Parathyroid adenoma (tissue), 2 donors: Measurements from ENCODE around the gene ZSWIM6.

Experiments used
- H2AFZ ChIP-seq: fragments of 300-600 bp; sonication (generic); one replicate; pipeline ENCODE4 v1.7.0; 2017; ENCODE audit warnings: antibody characterized with exemption, mild to moderate bottlenecking
- H3K27ac ChIP-seq: fragments of 300-600 bp; sonication (generic); one replicate; pipeline ENCODE4 v1.7.0; 2017
- H3K27me3 ChIP-seq: fragments of 300-600 bp; sonication (generic); one replicate; pipeline ENCODE4 v1.7.0; 2017; ENCODE audit warnings: low read length; ENCODE audit not compliant: control insufficient read depth, insufficient read depth
- H3K36me3 ChIP-seq: fragments of 300-600 bp; sonication (generic); one replicate; pipeline ENCODE4 v1.7.0; 2017; ENCODE audit warnings: low read length; ENCODE audit not compliant: control insufficient read depth, insufficient read depth
- H3K4me1 ChIP-seq: fragments of 300-600 bp; sonication (generic); one replicate; pipeline ENCODE4 v1.7.0; 2017; ENCODE audit warnings: control low read depth
- H3K4me2 ChIP-seq: fragments of 300-600 bp; sonication (generic); one replicate; pipeline ENCODE4 v1.7.0; 2017; ENCODE audit warnings: low read length
- H3K4me3 ChIP-seq: fragments of 300-600 bp; sonication (generic); one replicate; pipeline ENCODE4 v1.7.0; 2017; ENCODE audit warnings: low read depth, low read length
- H3K79me2 ChIP-seq: fragments of 300-600 bp; sonication (generic); one replicate; pipeline ENCODE4 v1.7.0; 2017; ENCODE audit warnings: control low read depth
- H3K9ac ChIP-seq: fragments of 300-600 bp; sonication (generic); one replicate; pipeline ENCODE4 v1.7.0; 2017; ENCODE audit warnings: mild to moderate bottlenecking
- H3K9me3 ChIP-seq: fragments of 300-600 bp; sonication (generic); one replicate; pipeline ENCODE4 v1.7.0; 2017; ENCODE audit warnings: low read length; ENCODE audit not compliant: control insufficient read depth
- CTCF ChIP-seq: fragments of 300-600 bp; sonication (generic); IDR thresholded peaks from one replicate; pipeline ENCODE4 v1.7.0; 2017; ENCODE audit warnings: antibody characterized with exemption, mild to moderate bottlenecking
- donor health status: primary hyperparathyroidism.

The ZSWIM6 gene

DNA sequence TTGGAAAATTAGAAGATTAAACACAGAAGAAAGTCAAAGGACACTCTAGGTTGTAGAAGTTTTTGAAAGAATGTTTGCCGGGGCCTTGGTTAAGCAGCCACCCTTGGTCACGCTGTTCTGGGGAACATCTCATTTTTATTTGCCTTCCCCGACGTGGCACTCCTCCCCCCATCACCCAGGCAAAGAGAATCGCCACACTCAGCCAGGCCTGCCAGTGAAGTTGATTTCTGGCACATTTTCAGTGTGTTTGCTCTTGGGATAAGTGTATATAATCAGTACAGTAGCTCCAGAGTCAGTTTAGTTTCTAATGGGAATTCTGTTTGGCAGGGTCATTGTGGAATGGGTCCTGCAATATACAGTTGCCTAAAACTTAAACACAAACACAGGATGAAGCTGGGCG is 243.5 kb downstream of the ZSWIM6 start:
- Histone ChIP-seq H2AFZ (no peak overlapping the region), H3K4me1 (no peaks in the 10 kb centered on the region), H3K27ac (no peak overlapping the region), H3K79me2 (no peaks in the 10 kb centered on the region), H3K4me2 (no peak overlapping the region), H3K4me3 (no peak overlapping the region), H3K9ac (no peak overlapping the region), H3K9me3 (no peaks in the 10 kb centered on the region), H3K27me3 (no peaks in the 10 kb centered on the region), H3K36me3 (no peaks in the 10 kb centered on the region)
- no peak for TF ChIP-seq CTCF

DNA sequence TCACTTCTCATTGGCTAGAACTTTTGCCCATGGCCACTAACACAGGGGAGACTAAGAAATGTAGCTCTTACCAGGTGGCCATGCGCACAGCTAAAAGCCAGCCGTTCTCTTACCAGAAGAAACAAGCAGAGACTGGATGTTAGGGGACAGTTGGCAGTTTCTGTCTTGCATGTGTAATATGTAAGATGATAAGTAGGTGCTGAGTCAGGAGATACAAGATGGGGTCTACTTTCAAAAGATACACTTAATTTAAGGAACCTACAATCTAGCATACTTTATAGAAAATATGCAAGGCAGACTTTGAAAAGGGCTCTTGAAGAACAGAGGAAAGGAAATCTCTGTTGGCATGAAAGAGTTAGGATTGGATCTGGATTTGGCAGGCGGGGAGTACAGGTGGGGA is 244.5 kb downstream of the ZSWIM6 start:
- Histone ChIP-seq H3K36me3 (no peaks in the 10 kb centered on the region), H3K4me1 (no peaks in the 10 kb centered on the region), H3K4me2 (no peak overlapping the region), H2AFZ (no peak overlapping the region), H3K9me3 (no peaks in the 10 kb centered on the region), H3K9ac (no peak overlapping the region), H3K4me3 (no peak overlapping the region), H3K27ac (no peak overlapping the region), H3K27me3 (no peaks in the 10 kb centered on the region), H3K79me2 (no peaks in the 10 kb centered on the region)
- TF ChIP-seq CTCF, result no peak

GRCh38 chr5:61578858-61579503 is 246.9 kb downstream of the ZSWIM6 start:
- H3K4me2 ChIP-seq, result no peak overlapping the region
- TF ChIP-seq CTCF, result no peak
- H3K27ac ChIP-seq, result no peak overlapping the region
- no peaks in the 10 kb centered on the region for H3K9me3 ChIP-seq
- H2AFZ ChIP-seq, result no peak overlapping the region
- peaks cover 4% of the 10 kb centered on the region for H3K4me1 ChIP-seq
- no peaks in the 10 kb centered on the region for H3K79me2 ChIP-seq
- no peak overlapping the region for H3K4me3 ChIP-seq
- no peaks in the 10 kb centered on the region for H3K36me3 ChIP-seq
- H3K27me3 ChIP-seq, result no peaks in the 10 kb centered on the region
- no peak overlapping the region for H3K9ac ChIP-seq

GRCh38 chr5:61582205-61582820 is 250.3 kb downstream of the ZSWIM6 start:
- Histone ChIP-seq H3K9ac (no peak overlapping the region), H3K9me3 (no peaks in the 10 kb centered on the region), H3K79me2 (no peaks in the 10 kb centered on the region), H3K4me2 (no peak overlapping the region), H3K27me3 (no peaks in the 10 kb centered on the region), H3K4me3 (no peak overlapping the region), H3K4me1 (peaks cover 4% of the 10 kb centered on the region), H2AFZ (peak overlapping the region; percentile 30), H3K36me3 (no peaks in the 10 kb centered on the region), H3K27ac (peak overlapping the region; percentile 37)
- TF ChIP-seq CTCF, result no peak

- no peaks in the 10 kb centered on the region for H3K36me3 ChIP-seq
- TF ChIP-seq CTCF, result no peak
- no peak overlapping the region for H3K9ac ChIP-seq
- H3K79me2 ChIP-seq, result no peaks in the 10 kb centered on the region
- no peaks in the 10 kb centered on the region for H3K9me3 ChIP-seq
- peaks cover 4% of the 10 kb centered on the region for H3K4me1 ChIP-seq
- no peak overlapping the region for H3K4me3 ChIP-seq
- H3K27me3 ChIP-seq, result no peaks in the 10 kb centered on the region
- peak overlapping the region; percentile 30 for H2AFZ ChIP-seq
- peak overlapping the region; percentile 37 for H3K27ac ChIP-seq
- H3K4me2 ChIP-seq, result no peak overlapping the region
Measured at GRCh38 chr5:61582887-61583286, 250.8 kb downstream of the ZSWIM6 start.
